Psoas muscle (tissue), 8 donors: ENCODE results near the gene DENND5A. TPM values are rescaled to one million over a fixed set of nuclear protein-coding genes. Genes with fewer than 3 reads are reported as not detected.

Source experiments
- ATAC-seq, 4 donors: fragments of 200-7000 bp; cut with Tn5 transposase; one replicate each; pipeline ENCODE4 v1.9.1; 2020; ENCODE audit warnings: moderate library complexity in 3 of 4, mild to moderate bottlenecking in 2 of 4
- DNase-seq, 2 donors: peaks; one replicate each; pipeline ENCODE4 v3.0.0-alpha.2; 2020
- H3K27ac ChIP-seq: fragments of 200-600 bp; one replicate; pipeline ENCODE4 v1.8.0; 2022
- H3K27me3 ChIP-seq, 3 donors: fragments of 200-600 bp in 1 of 3; one replicate each; pipeline versions ENCODE4 v1.6.1 to v1.8.0; 2013 to 2022; ENCODE audit warnings: low read length in 2 of 3, mild to moderate bottlenecking in 2 of 3, moderate library complexity in 1 of 3; ENCODE audit not compliant: insufficient read depth in 3 of 3
- H3K36me3 ChIP-seq, 2 donors: fragments of 200-600 bp in 1 of 2; one replicate each; pipeline versions ENCODE4 v1.6.1 to v1.8.0; 2013 to 2022; ENCODE audit warnings: low read depth in 1 of 2, mild to moderate bottlenecking in 1 of 2, moderate library complexity in 1 of 2; ENCODE audit not compliant: insufficient read depth in 1 of 2
- H3K4me1 ChIP-seq: fragments of 200-600 bp; one replicate; pipeline ENCODE4 v1.8.0; 2022
- H3K4me3 ChIP-seq: fragments of 200-600 bp; one replicate; pipeline ENCODE4 v1.8.0; 2022; ENCODE audit warnings: mild to moderate bottlenecking
- H3K9me3 ChIP-seq: fragments of 200-600 bp; one replicate; pipeline ENCODE4 v1.8.0; 2022
- CTCF ChIP-seq: fragments of 200-600 bp; IDR thresholded peaks from one replicate; pipeline ENCODE4 v1.8.0; 2022; ENCODE audit warnings: antibody characterized with exemption
- WGBS, 3 donors: extraction: QIAGEN DNeasy Blood & Tissue Kit; methylation state at CpG; one replicate each; pipeline versions ENCODE4 v1.1.6 to v1.1.7; 2013; 5-methylcytosine and 5-hydroxymethylcytosine counted together
- intact Hi-C, 2 donors: fragments of 100-400 bp; cut with DNase I; formaldehyde crosslinking; loops; one replicate each; pipeline versions ENCODE4 v1.11.0 to v1.14.2; 2022
- polyA plus RNA-seq, 3 donors: library from polyadenylated mRNA; stranded (reverse); fragments of 200-250 nt; gene quantifications; one replicate each; pipeline ENCODE4 v1.2.3, GENCODE V29; 2013
- total RNA-seq, 4 donors: library from RNA; stranded (reverse); fragmentation: NEBNext Ultra II Directional in 2 of 4; extraction: Animal tissue kit (Norgen Biotek cat#: 25700) in 2 of 4; gene quantifications; one replicate each; pipeline versions ENCODE4 v1.2.1 to v1.2.4, GENCODE V29; 2021 to 2023
- donor health status: healthy with polysubstance abuse.
- donor health status: DM: no; HTN: no; CAD: no; lungs with moderate emphysema.
- donor health status: Bipolar disorder and iron deficiency.
- donor health status: healthy.
- donor health status: DM: yes; HTN: yes; CAD: no.
- donor health status: DM: no; HTN: no; CAD: no.
- donor health status: DM: no; HTN: no; CAD: no.
- donor health status: DM: yes; HTN: yes; CAD: no.

DENND5A gene
- total and polyA plus RNA-seq, 7 donors = 27.2 to 82.1 (median 30.8) TPM

GRCh38 chr11:9153651-9154050, 111.5 kb downstream of the DENND5A start:
- no peak overlapping the region for H3K4me3 ChIP-seq

GRCh38 chr11:9151631-9152030, 113.5 kb downstream of the DENND5A start:
- WGBS, 3 donors = 74 to 86% (median 81%) methylated on average over 2 of the region's 2 CpGs
- H3K4me1 ChIP-seq = no peaks in the 10 kb centered on the region
- no peaks in the 10 kb centered on the region for H3K27me3 ChIP-seq
- no peak for TF ChIP-seq CTCF
- H3K36me3 ChIP-seq = peaks cover 27 to 70% of the 10 kb centered on the region in 2 donors
- no peaks in the 10 kb centered on the region for H3K9me3 ChIP-seq
- ATAC-seq (no peak), DNase-seq (no peak)
- no peak overlapping the region for H3K4me3 ChIP-seq
- H3K27ac ChIP-seq = no peak overlapping the region
- intact Hi-C loops = loop anchor here in 1 of 2 donors (10.0 kb wide), 1 partner anchor 353 kb away; no protein-coding TSS in a partner anchor

More at GRCh38 chr11:9153651-9154050, 111.5 kb downstream of the DENND5A start:
- DNase-seq (no peak), ATAC-seq (no peak)
- intact Hi-C loops = loop anchor here in 1 of 2 donors (10.0 kb wide), 1 partner anchor 351 kb away; no protein-coding TSS in a partner anchor
- Histone ChIP-seq H3K9me3 (no peaks in the 10 kb centered on the region), H3K4me1 (no peaks in the 10 kb centered on the region), H3K27ac (no peak overlapping the region), H3K27me3 (no peaks in the 10 kb centered on the region), H3K36me3 (peaks cover 15 to 49% of the 10 kb centered on the region in 2 donors)
- TF ChIP-seq CTCF = no peak
- 80 to 89% (median 88%) methylated on average over 2 of the region's 2 CpGs for whole genome bisulfite sequencing, 3 donors

- no peaks in the 10 kb centered on the region for H3K4me1 ChIP-seq
- intact Hi-C loops = loop anchor here in 1 of 2 donors (10.0 kb wide), 1 partner anchor 354 kb away; no protein-coding TSS in a partner anchor
- 82 to 89% (median 84%) methylated on average over 1 of the region's 1 CpG for WGBS, 3 donors
- H3K9me3 ChIP-seq = no peaks in the 10 kb centered on the region
- ATAC-seq (no peak), DNase-seq (no peak)
- no peak for TF ChIP-seq CTCF
- no peak overlapping the region for H3K27ac ChIP-seq
- H3K4me3 ChIP-seq = no peak overlapping the region
- H3K27me3 ChIP-seq = no peaks in the 10 kb centered on the region
- peaks cover 29 to 77% of the 10 kb centered on the region in 2 donors for H3K36me3 ChIP-seq
Measured at GRCh38 chr11:9150926-9151325, 114.2 kb downstream of the DENND5A start.

- Histone ChIP-seq H3K4me3 (no peak overlapping the region), H3K9me3 (no peaks in the 10 kb centered on the region), H3K27ac (no peak overlapping the region), H3K4me1 (no peaks in the 10 kb centered on the region), H3K27me3 (no peaks in the 10 kb centered on the region), H3K36me3 (peaks cover 29 to 81% of the 10 kb centered on the region in 2 donors)
- 64 to 69% (median 69%) methylated on average over 2 of the region's 2 CpGs for WGBS, 3 donors
- intact Hi-C loops = loop anchor here in 1 of 2 donors (10.0 kb wide), 1 partner anchor 354 kb away; no protein-coding TSS in a partner anchor
- DNase-seq = no peak
- ATAC-seq = no peak
- no peak for TF ChIP-seq CTCF
Measured at GRCh38 chr11:9150501-9150900, 114.6 kb downstream of the DENND5A start.

GRCh38 chr11:9148727-9149126, 116.4 kb downstream of the DENND5A start:
- TF ChIP-seq CTCF = no peak
- intact Hi-C loops = no loop called here
- 93 to 100% (median 100%) methylated on average over 2 of the region's 2 CpGs for WGBS, 3 donors

More at GRCh38 chr11:9148727-9149126, 116.4 kb downstream of the DENND5A start:
- Histone ChIP-seq H3K27ac (no peak overlapping the region), H3K36me3 (peaks cover 34 to 97% of the 10 kb centered on the region in 2 donors), H3K4me3 (no peak overlapping the region), H3K4me1 (no peaks in the 10 kb centered on the region), H3K27me3 (no peaks in the 10 kb centered on the region), H3K9me3 (no peaks in the 10 kb centered on the region)
- no peak for ATAC-seq
- DNase-seq = no peak
